NCI-H69 (cell line): ENCODE results near the gene PIR.

Source experiments
- DNase-seq: peaks from one replicate; lab custom pipeline; 2025; lab: John Stamatoyannopoulos, UW

Gene PIR

DNA sequence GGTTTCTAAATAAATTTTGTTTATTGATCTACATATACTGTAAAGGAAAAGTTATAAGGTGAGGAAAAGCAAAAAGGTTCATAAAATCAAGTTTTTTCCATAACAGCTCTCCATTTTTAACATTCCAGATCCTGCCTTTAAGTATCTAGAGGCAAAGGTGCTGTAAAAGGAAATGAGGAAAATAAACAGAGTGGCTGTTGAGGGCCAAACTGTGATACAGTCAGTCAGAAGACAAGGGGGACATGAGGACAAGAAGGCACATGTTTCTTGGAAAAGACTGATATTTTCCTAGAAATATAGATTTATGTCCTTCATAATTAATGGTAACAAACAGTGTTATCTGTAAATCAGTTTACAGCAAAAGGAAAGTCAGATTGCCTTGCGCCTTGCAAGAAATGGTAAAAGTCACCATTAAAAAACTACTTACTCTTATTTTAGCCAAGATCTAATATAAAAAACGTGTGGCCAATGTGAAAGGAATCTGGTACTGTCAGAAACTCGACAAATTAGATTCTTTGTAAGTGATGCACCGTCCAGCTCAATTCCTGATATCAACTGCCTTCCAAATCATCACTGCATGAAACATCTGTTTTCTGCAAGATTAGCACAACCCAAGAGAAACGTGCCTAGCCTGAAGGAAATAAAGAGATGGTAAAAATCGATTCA lies 75.0 kb downstream of the PIR start:
- DNase-seq = no peak

GRCh38 chrX:15416133-15416993 lies 76.8 kb downstream of the PIR start:
- no peak for DNase-seq

DNA sequence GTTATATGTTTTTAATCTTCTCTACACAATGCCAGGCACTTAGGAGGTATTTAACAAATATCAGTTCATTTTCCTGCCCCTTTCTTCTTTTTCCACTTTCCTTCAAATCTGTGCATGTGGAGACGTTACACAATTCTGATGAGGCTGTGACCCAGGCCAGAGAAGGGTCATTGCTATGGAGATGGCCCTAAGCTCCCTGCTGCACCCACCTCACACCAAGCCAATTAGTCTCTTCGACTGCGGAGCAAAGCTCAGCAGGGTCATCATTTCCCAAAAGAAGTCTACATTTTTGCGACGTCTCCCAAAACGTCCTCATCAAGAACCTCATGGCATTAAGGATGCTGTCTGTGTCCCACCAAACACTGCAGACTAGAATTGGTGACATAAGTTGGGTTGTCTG lies 80.0 kb downstream of the PIR start:
- DNase-seq = no peak

- no peak for DNase-seq
These were observed 82.2 kb downstream of the PIR start for GRCh38 chrX:15410947-15411346.

GRCh38 chrX:15410430-15410829 lies 82.7 kb downstream of the PIR start:
- DNase-seq = no peak

DNA sequence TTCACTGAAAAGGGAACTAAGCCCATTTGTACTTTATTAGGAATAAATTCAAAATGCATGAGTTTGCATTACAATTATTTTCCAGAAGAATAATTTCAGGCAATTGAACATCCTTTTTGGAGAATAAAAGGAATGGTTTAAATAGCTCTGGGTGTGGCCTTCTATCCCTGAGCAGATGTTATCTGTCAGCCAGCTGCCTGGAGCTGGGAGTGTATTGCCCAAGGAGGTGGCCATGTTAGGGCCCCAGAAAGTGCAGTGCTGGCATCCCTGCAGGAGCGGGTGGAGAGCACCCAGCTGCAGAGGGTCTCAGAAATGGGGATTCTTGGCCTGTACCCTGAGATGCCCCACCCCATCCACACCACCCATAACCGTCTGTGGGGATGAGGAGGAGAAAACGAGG lies 87.3 kb downstream of the PIR start:
- peak; percentile 20 for DNase-seq

DNA sequence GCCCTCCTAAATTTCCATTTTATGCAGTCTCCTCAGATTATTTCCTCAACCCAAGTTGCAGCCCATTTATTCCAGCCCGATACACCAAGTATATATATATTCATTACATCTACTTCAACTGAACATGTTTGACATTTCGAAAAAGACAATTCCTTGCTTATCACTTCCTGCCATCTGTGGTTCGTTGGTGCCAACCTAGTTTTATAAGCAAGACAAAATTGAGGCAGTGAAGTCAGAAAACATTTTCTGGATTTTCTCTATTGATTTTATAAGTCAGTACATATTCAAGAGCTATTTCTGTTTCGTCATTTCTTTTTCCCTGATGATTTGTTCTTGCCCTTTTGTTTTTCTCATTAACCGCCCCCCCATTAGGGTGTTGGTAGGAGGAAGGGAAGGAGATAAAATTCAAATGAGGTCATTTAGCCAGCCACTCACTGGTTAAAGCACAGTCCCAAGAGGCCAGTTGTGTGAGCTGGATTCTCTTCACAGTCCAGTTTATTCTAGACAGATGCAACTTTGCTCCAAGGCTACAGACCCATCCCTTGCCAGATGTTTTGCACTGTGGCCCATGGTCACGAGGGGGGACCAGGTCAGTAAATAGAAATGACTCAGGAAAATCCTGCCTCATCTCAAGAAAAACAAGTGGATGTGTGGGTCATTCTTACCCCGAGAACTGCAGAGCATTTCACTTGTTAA lies 88.6 kb downstream of the PIR start:
- no peak for DNase-seq

GRCh38 chrX:15401378-15401777 lies 91.8 kb downstream of the PIR start:
- no peak for DNase-seq

DNA sequence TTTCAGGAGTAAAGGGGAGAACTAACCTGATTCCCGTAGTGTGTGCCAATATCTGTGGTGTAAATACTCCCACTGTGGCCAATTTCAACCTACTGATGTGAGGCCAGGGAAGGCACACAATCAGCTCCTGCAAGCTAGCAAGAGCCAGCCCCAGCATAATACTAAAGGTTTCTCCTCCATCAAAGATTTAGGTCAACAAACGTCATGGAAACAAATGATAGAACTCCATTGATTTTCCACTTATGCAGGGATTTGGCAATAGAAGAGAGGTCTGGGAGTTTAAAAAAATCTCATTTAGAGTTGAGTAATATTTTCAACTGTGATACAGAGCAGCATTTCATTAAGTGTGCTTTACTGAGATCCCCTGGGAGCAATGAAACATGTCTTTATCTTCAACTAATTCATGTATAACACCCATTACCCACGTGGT lies 93.2 kb downstream of the PIR start:
- DNase-seq = no peak

DNA sequence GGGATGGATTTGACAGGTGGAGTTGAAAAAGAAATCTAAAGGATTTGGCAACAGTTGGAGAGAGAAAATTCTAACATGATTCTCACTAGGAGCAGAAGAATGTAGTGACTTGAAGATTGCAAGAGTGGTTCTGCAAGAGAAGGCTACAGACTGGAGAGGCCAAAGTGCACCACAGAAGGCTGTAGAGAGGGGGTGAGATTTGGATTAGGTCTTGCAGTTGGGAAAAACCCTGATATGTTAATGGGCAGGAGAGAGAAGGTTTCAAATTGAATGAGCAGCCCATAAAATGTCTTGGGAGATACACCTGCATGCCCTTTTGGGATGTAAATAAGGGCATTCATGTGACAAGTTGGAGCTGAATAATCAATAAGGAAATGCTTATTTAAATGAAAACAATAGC lies 94.3 kb downstream of the PIR start:
- DNase-seq = no peak

DNA sequence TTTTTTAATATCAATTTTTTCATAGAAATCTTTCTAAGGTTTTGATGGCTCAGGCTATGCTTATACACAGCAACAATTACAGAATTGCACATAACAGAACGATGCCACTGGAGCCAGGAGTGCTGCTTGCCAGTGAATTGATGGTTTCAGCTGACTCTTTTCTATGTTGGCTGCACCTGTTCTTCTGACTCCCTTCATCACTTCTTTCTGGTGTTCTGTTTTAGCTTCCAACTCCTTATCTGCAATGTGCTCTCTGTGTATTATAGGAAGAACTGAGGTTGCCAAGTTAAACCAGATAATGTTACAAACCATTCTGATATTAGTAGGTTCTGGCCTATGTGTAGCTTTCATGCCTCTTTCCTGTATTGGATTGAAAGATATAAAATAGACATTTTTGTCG lies 97.3 kb downstream of the PIR start:
- no peak for DNase-seq

- DNase-seq = no peak
These were observed 101.3 kb downstream of the PIR start for GRCh38 chrX:15391850-15392249.

GRCh38 chrX:15384304-15384703 lies 108.8 kb downstream of the PIR start, which contains the start of gene VEGFD:
TSS of gene VEGFD (minus strand) at chrX:15384413. CDS start at chrX:15383946, 467 bp downstream.
- peak; percentile 7 for DNase-seq

GRCh38 chrX:15382813-15383212 lies 110.3 kb downstream of the PIR start:
- peak; percentile 22 for DNase-seq

DNA sequence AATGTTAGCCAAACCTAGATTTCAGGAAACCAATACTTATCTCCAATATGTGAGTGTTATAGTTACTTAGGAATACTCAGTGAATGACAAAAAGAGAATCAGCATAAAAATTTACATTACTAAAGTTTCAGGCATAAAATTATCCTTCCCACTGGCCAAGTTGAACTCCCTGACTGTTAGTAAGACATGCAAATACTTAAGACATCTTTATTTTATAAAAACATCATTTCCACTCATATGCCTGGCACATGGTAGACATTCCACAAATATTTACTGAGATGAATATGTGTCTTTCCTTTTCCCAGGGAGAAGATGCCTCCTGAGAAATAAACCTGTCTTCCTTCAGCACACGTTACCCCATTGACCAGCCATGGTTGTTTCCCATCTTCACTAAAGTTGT lies 116.2 kb downstream of the PIR start:
- no peak for DNase-seq

GRCh38 chrX:15373976-15374375 lies 119.2 kb downstream of the PIR start:
- no peak for DNase-seq

- DNase-seq = no peak
These were observed 126.4 kb downstream of the PIR start for GRCh38 chrX:15366506-15367352.

- DNase-seq = no peak
These were observed 133.4 kb downstream of the PIR start for GRCh38 chrX:15359701-15360100.

- no peak for DNase-seq
These were observed 134.6 kb downstream of the PIR start for GRCh38 chrX:15358533-15358932.

DNA sequence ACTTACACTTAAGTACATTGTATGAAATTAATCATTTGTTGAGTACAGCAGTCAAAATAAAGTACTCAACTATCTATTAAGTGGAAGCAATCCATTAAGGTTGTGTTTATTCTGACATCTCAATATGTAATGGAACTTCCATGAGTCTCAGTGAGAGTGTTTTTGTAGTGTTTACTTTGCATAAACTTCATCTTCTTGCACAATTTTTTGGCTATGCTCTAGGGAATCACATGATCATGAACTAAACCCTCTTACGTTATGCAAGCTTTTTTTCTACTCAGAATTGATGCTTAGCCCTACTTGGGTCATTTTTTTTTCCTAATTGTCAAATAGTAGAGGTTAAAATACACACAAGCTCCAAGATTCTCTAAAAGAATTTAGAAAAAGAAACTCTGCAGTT lies 136.7 kb downstream of the PIR start:
- no peak for DNase-seq

GRCh38 chrX:15350329-15350996 lies 142.7 kb downstream of the PIR start:
- peak; percentile 44 for DNase-seq
